RWPE2 (cell line): ENCODE data around the gene TRIM68.

Source experiments
- ATAC-seq: fragments of 200-7000 bp; cut with Tn5 transposase; 3 replicates; pipeline ENCODE4 v1.9.1; 2021; ENCODE audit warnings: low read depth
- DNase-seq: peaks from one replicate; pipeline ENCODE4 v3.0.0-alpha.2; 2020; ENCODE audit warnings: low spot score
- H3K27ac ChIP-seq: fragments of 450-650 bp; 2 replicates; pipeline ENCODE4 v1.5.1; 2017; ENCODE audit warnings: mild to moderate bottlenecking; ENCODE audit not compliant: poor library complexity, severe bottlenecking
- H3K27me3 ChIP-seq: fragments of 250-450 bp; sonication (Bioruptor Pico); 2 replicates; pipeline ENCODE4 v1.5.1; 2021; ENCODE audit warnings: mild to moderate bottlenecking, moderate library complexity; ENCODE audit not compliant: insufficient read depth, poor library complexity, severe bottlenecking
- H3K36me3 ChIP-seq: fragments of 250-450 bp; sonication (Bioruptor Pico); 2 replicates; pipeline ENCODE4 v1.5.1; 2020; ENCODE audit warnings: low read depth, mild to moderate bottlenecking, moderate library complexity
- H3K4me1 ChIP-seq: fragments of 250-450 bp; sonication (Bioruptor Pico); 2 replicates; pipeline ENCODE4 v1.5.1; 2021; ENCODE audit warnings: mild to moderate bottlenecking, moderate library complexity; ENCODE audit not compliant: insufficient read depth, poor library complexity, severe bottlenecking
- H3K4me3 ChIP-seq: fragments of 250-450 bp; sonication (Bioruptor Pico); 2 replicates; pipeline ENCODE4 v1.5.1; 2021; ENCODE audit warnings: mild to moderate bottlenecking, moderate library complexity; ENCODE audit not compliant: severe bottlenecking
- H3K9me3 ChIP-seq: fragments of 250-450 bp; sonication (Bioruptor Pico); 2 replicates; pipeline ENCODE4 v1.5.1; 2021; ENCODE audit warnings: mild to moderate bottlenecking, moderate library complexity; ENCODE audit not compliant: severe bottlenecking
- TF ChIP-seq, protein P1 (sequence below): fragments of 450-650 bp; IDR thresholded peaks from one replicate; pipeline ENCODE4 v1.5.1; 2017; ENCODE audit warnings: mild to moderate bottlenecking, moderate library complexity; ENCODE audit not compliant: poor library complexity, severe bottlenecking

Gene TRIM68

DNA sequence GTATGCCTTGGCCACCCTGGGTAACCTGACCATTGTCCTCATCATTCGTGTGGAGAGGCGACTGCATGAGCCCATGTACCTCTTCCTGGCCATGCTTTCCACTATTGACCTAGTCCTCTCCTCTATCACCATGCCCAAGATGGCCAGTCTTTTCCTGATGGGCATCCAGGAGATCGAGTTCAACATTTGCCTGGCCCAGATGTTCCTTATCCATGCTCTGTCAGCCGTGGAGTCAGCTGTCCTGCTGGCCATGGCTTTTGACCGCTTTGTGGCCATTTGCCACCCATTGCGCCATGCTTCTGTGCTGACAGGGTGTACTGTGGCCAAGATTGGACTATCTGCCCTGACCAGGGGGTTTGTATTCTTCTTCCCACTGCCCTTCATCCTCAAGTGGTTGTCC is 31.9 kb upstream of the TRIM68 start:
- Histone ChIP-seq H3K9me3 (no peaks in the 10 kb centered on the region), H3K4me1 (no peaks in the 10 kb centered on the region), H3K27me3 (no peaks in the 10 kb centered on the region), H3K27ac (no peak overlapping the region), H3K4me3 (no peak overlapping the region), H3K36me3 (no peaks in the 10 kb centered on the region)
- no peak for DNase-seq
- TF ChIP-seq, protein P1, sequence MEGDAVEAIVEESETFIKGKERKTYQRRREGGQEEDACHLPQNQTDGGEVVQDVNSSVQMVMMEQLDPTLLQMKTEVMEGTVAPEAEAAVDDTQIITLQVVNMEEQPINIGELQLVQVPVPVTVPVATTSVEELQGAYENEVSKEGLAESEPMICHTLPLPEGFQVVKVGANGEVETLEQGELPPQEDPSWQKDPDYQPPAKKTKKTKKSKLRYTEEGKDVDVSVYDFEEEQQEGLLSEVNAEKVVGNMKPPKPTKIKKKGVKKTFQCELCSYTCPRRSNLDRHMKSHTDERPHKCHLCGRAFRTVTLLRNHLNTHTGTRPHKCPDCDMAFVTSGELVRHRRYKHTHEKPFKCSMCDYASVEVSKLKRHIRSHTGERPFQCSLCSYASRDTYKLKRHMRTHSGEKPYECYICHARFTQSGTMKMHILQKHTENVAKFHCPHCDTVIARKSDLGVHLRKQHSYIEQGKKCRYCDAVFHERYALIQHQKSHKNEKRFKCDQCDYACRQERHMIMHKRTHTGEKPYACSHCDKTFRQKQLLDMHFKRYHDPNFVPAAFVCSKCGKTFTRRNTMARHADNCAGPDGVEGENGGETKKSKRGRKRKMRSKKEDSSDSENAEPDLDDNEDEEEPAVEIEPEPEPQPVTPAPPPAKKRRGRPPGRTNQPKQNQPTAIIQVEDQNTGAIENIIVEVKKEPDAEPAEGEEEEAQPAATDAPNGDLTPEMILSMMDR, result no peak
- no peak for ATAC-seq

DNA sequence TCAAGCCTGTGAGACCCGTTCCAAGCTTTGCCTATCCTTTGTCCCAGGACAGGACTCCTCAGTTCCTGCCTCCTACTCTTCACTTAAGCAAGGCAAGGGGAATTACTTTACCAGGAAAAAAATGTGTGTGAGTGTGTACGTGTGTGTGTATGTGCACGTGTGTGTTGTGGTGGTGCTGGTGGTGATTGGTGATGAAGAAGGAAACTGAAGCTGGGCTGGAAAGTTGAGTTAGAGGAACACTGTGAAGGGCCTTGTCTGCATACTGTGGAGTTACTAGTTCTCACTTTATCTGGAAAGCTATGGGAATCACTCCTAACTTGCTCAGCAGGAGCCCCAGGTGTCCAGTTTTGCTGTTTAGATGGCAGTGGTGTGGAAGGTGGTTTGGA is 29.6 kb upstream of the TRIM68 start:
- H3K27ac ChIP-seq, result no peak overlapping the region
- no peaks in the 10 kb centered on the region for H3K36me3 ChIP-seq
- DNase-seq (no peak), ATAC-seq (no peak)
- no peaks in the 10 kb centered on the region for H3K27me3 ChIP-seq
- H3K4me1 ChIP-seq, result no peaks in the 10 kb centered on the region
- H3K4me3 ChIP-seq, result no peak overlapping the region
- TF ChIP-seq, protein P1, result no peak
- no peaks in the 10 kb centered on the region for H3K9me3 ChIP-seq

DNA sequence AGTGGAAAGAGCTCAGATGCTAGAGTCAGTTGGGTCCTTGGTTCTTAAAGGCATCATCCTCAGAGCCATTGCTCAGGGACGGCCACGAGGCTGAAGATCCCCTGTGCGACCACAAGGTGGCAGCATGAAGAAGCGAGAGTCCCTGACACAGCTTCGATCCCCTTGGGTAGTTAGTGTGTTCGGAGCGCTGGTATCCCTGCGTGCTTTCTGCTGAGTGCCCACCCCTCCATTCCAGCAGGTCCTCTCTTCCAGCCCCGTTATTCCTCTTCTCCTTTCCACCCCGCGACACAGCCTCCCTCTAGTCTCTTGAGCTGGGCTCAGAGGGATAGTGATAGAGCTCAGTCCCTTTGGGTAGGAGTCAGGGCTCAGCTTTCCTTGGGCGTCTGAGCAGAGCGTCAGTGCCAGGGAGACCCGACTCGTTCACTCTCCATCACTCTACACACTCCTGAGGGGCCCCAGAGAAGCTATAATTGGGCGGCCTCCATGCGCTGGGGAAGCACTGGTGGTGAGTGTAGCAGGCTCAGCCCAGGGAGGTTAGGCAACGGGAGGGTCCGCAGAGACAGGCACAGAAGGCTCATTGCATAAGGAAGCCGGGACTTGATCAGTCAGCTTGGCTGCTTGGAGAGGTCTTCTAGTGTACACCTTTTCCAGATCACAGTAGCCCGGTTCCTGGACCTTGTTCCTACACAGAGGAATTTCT is 29.1 kb upstream of the TRIM68 start, which contains the start of gene OR51D1:
TSS of gene OR51D1 (plus strand) at position 516 of the 700 bp plus-strand sequence. CDS start 2,314 bp downstream, outside the sequence.
- peak; percentile 89 for ATAC-seq
- no peaks in the 10 kb centered on the region for H3K36me3 ChIP-seq
- no peaks in the 10 kb centered on the region for H3K27me3 ChIP-seq
- no peak for DNase-seq
- no peaks in the 10 kb centered on the region for H3K9me3 ChIP-seq
- no peak within 1 kb of the TSS for H3K27ac ChIP-seq
- H3K4me3 ChIP-seq, result no peak within 1 kb of the TSS
- TF ChIP-seq, protein P1, result peak; percentile 81
- H3K4me1 ChIP-seq, result no peaks in the 10 kb centered on the region

DNA sequence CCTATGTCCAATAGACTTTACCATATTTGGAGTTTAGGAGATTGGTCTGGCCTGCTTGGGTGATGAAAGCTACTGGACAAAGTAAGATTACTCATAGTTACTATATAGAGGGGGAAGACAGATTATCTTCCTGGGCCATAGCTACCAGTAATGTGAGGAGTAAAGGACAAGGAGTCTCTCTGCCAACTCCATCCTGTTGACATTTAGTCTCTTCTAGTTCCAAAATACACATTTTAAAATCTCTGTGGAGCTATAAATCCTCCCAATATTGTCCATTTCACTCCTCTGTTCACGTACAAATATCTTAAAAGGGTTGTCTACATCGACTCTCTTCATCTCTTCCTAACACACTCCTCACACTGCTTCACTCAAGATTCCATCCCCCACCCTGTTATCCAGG is 28.1 kb upstream of the TRIM68 start:
- Histone ChIP-seq H3K4me1 (no peaks in the 10 kb centered on the region), H3K9me3 (no peaks in the 10 kb centered on the region), H3K27ac (no peak overlapping the region), H3K27me3 (no peaks in the 10 kb centered on the region), H3K36me3 (no peaks in the 10 kb centered on the region), H3K4me3 (no peak overlapping the region)
- TF ChIP-seq, protein P1, result no peak
- no peak for DNase-seq
- no peak for ATAC-seq

DNA sequence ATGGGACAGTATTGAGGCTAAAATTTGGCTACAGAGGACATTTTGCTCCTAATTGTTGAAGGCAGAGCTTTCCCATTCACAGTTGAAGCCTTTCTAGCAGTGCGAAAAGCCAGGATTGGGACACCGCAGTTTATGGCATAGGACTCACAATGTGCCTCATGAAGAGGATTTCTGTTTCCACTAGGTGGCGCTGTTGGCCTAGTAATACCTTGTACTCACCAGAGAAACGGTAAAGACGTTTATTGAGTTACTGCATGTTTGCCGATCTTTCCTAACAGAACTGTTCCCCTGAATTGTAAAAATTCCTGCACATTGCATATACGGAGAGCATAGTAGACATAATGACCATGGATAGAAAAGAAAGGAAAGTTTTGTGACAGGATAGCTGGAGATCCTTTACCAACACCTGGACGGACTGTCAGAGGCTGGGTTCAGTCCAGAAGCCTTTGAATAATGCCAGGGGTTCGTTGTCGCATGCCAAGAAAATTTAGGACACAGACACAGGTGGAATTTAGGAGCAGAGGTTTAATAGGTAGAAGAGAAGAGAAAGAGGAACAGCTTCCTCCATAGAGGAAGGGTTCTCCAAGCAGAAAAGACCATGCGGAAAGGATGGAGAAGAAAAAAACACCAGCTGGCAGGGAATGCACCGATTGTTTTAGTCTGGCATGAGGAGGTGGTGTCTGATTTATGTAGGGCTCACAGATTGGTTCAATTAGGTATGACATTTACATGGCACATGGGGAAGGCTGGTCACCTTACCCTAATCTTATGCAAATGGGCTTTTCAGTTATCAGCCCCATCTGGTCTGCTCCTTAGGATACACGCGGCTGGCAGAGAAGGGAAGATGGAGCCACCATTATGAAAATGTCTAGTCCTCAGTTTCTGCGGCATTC is 18.4 kb upstream of the TRIM68 start:
- H3K27me3 ChIP-seq, result no peaks in the 10 kb centered on the region
- H3K9me3 ChIP-seq, result no peaks in the 10 kb centered on the region
- no peak overlapping the region for H3K4me3 ChIP-seq
- no peak overlapping the region for H3K27ac ChIP-seq
- H3K4me1 ChIP-seq, result no peaks in the 10 kb centered on the region
- peak; percentile 90 for ATAC-seq
- no peak for DNase-seq
- no peaks in the 10 kb centered on the region for H3K36me3 ChIP-seq
- TF ChIP-seq, protein P1, result peak; percentile 69
